ENCODE measurements around the gene PRR15L. TPM values are rescaled to one million over a fixed set of nuclear protein-coding genes. Genes with fewer than 3 reads are reported as not detected.

PRR15L gene
- total RNA-seq, 1 donor from 2014 or later = not detected

DNA sequence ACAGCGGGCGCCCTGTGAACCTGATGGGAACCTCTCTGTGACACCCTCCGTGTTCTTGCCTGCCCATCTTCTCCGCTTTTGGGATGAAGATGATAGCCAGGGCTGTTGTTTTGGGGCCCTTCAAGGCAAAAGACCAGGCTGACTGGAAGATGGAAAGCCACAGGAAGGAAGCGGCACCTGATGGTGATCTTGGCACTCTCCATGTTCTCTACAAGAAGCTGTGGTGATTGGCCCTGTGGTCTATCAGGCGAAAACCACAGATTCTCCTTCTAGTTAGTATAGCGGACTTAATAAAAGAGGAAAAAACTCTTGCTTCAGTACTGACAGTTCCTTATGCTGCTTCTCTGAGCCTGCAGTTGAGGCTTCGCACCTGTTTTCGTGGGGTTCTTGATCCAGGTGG is 23.8 kb upstream of the PRR15L start:
- peaks cover 50% of the 10 kb centered on the region for H3K36me3 Mint-ChIP-seq (ENCODE audit: low read depth)

DNA sequence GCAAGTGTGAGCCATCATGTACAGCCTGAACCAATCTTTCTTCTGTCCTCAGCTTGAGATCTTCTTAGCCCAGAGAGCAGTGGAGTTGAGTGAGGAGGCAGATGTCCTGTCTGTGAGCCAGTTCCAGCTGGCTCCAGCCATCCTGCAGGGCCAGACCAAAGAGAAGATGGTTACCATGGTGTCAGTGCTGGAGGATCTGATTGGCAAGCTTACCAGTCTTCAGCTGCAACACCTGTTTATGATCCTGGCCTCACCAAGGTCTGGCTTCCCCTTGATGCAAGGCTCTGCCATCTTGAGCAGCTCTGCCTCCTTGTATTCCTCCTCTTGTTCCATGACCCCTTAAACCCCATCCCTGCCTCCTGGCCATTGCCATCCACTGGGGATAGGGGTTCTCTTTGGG is 22.9 kb upstream of the PRR15L start:
- H3K27ac Mint-ChIP-seq = no peak overlapping the region
- H3K4me3 Mint-ChIP-seq = no peak overlapping the region
- H3K27me3 Mint-ChIP-seq = no peaks in the 10 kb centered on the region
- H3K36me3 Mint-ChIP-seq (ENCODE audit: low read depth) = peaks cover 51% of the 10 kb centered on the region
- H3K4me1 Mint-ChIP-seq = peaks cover 5% of the 10 kb centered on the region
- DNase-seq = no peak
- intact Hi-C loops (cut with micrococcal nuclease) = no loop called here
- no peaks in the 10 kb centered on the region for H3K9me3 Mint-ChIP-seq

More for the DNA sequence above, 23.8 kb upstream of the PRR15L start:
- intact Hi-C loops (cut with micrococcal nuclease) = no loop called here
- Mint-ChIP-seq H3K27me3 (no peaks in the 10 kb centered on the region), H3K4me3 (no peak overlapping the region), H3K4me1 (peaks cover 3% of the 10 kb centered on the region), H3K9me3 (no peaks in the 10 kb centered on the region), H3K27ac (no peak overlapping the region)
- no peak for DNase-seq

- intact Hi-C loops (cut with micrococcal nuclease) = loop anchor here (2.0 kb wide), 1 partner anchor 40 kb away; no protein-coding TSS in a partner anchor
- no peak overlapping the region for H3K4me3 Mint-ChIP-seq
- no peak overlapping the region for H3K27ac Mint-ChIP-seq
- H3K36me3 Mint-ChIP-seq (ENCODE audit: low read depth) = peaks cover 57% of the 10 kb centered on the region
- peaks cover 7% of the 10 kb centered on the region for H3K4me1 Mint-ChIP-seq
- no peaks in the 10 kb centered on the region for H3K9me3 Mint-ChIP-seq
- DNase-seq = peak; percentile 84
- no peaks in the 10 kb centered on the region for H3K27me3 Mint-ChIP-seq
Observed at GRCh38 chr17:47978324-47978723, 20.6 kb upstream of the PRR15L start.

- Mint-ChIP-seq H3K9me3 (no peaks in the 10 kb centered on the region), H3K4me1 (peaks cover 12% of the 10 kb centered on the region), H3K36me3 (ENCODE audit: low read depth) (peaks cover 48% of the 10 kb centered on the region), H3K4me3 (no peak overlapping the region), H3K27ac (no peak overlapping the region), H3K27me3 (no peaks in the 10 kb centered on the region)
- no peak for DNase-seq
- intact Hi-C loops (cut with micrococcal nuclease) = no loop called here
Observed at GRCh38 chr17:47975823-47976205, 18.1 kb upstream of the PRR15L start.

DNA sequence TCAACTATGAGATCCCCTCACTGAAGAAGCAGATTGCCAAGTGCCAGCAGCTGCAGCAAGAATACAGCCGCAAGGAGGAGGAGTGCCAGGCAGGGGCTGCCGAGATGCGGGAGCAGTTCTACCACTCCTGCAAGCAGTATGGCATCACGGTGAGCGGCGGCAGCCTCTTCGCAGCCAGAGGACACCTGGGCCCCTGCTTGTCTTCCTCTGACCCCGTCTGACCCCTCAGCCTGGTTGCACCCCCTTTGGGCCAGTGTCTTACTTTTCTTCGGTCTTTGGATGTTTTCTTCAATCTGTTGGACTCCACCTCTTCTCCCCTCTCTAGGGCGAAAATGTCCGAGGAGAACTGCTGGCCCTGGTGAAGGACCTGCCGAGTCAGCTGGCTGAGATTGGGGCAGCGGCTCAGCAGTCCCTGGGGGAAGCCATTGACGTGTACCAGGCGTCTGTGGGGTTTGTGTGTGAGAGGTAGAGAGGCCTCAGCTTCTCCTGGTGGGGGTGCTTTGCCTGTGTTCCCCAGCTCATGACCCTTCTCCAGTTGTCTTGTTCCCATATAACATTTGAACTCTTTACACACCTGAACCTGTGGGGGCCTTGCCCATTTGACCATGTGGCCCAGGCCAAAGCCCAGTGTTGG is 17.6 kb upstream of the PRR15L start:
- no peak overlapping the region for H3K4me3 Mint-ChIP-seq
- DNase-seq = no peak
- intact Hi-C loops (cut with micrococcal nuclease) = no loop called here
- no peak overlapping the region for H3K27ac Mint-ChIP-seq
- peaks cover 15% of the 10 kb centered on the region for H3K4me1 Mint-ChIP-seq
- no peaks in the 10 kb centered on the region for H3K27me3 Mint-ChIP-seq
- H3K9me3 Mint-ChIP-seq = no peaks in the 10 kb centered on the region
- peaks cover 46% of the 10 kb centered on the region for H3K36me3 Mint-ChIP-seq (ENCODE audit: low read depth)

DNA sequence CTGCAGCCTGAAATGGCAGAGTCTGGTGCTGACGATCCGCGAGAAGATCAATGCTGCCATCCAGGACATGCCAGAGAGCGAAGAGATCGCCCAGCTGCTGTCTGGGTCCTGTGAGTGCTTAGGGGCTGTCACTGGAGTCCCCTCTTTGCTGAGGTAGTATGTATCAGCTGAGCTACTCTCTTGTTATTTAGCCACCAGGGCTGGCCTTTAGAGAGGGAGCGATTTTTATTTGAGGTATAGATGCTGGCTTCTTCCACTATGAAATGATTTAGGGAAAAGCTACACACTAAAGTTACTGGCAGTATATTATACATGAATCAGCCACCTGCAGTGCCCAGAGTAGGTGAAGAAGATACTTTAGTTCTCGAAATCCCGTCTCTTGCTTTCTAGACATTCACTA is 15.9 kb upstream of the PRR15L start:
- Mint-ChIP-seq H3K4me1 (peaks cover 20% of the 10 kb centered on the region), H3K9me3 (no peaks in the 10 kb centered on the region), H3K4me3 (no peak overlapping the region), H3K27ac (no peak overlapping the region), H3K36me3 (ENCODE audit: low read depth) (peaks cover 31% of the 10 kb centered on the region), H3K27me3 (no peaks in the 10 kb centered on the region)
- intact Hi-C loops (cut with micrococcal nuclease) = no loop called here
- no peak for DNase-seq

GRCh38 chr17:47970725-47971499 is 13.2 kb upstream of the PRR15L start, which contains the start of gene CDK5RAP3:
CDK5RAP3 (plus strand) TSS chr17:47971113; CDS start chr17:47971147, 34 bp downstream.
- Mint-ChIP-seq H3K36me3 (ENCODE audit: low read depth) (peaks cover 17% of the 10 kb centered on the region), H3K27me3 (no peaks in the 10 kb centered on the region), H3K4me3 (peak within 1 kb of the TSS; percentile 93), H3K4me1 (peaks cover 22% of the 10 kb centered on the region), H3K27ac (peak within 1 kb of the TSS; percentile 93), H3K9me3 (no peaks in the 10 kb centered on the region)
- DNase-seq = peak; percentile 100
- intact Hi-C loops (cut with micrococcal nuclease) = loop anchor here (1.0 to 2.0 kb wide), 5 partner anchors 22 to 130 kb away; partner anchors contain the start of genes NFE2L1, PNPO and SCRN2

DNA sequence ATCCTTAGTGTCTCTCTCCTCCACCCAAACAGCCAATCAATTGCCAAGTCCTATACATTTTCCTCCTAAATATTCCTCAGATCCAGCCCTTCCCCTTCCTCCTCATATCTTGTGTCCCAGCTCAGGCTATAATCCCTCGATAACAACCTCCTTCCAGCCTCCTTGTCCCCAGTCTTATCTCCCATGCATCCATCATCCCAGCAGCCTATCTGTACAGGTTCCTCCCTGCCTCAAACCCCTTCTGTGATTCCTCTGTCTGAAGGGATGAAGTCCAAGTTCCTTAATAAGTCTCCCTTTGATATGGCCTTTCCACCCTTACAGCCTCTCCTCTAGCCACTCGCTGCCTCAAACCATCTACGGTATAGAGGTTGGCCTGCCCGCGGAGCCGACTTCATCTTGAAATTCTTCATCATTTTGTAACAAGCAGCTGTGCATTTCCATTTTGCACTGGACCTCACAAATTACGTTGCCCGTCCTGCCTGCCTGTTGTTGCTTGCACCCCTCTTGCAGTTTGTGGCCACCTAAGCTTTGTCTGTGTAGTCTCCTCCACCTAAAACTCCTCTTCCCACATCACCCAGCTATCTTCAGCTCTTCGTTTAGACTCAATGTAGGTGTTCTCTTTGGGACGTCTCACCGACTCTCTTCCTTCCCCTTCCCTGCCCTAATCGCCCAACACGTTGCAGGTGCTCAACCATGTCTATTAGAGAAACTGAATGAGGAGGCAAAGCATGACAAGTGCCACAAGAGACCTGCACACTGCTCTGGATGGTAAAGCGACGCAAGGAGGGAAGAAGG is 12.4 kb upstream of the PRR15L start:
- peak overlapping the region; percentile 61 for H3K27ac Mint-ChIP-seq
- H3K36me3 Mint-ChIP-seq (ENCODE audit: low read depth) = peaks cover 10% of the 10 kb centered on the region
- no peak for DNase-seq
- H3K4me3 Mint-ChIP-seq = peak overlapping the region; percentile 93
- intact Hi-C loops (cut with micrococcal nuclease) = loop anchor here (1.0 to 2.0 kb wide), 4 partner anchors 21 to 129 kb away; partner anchors contain the start of genes NFE2L1 and SCRN2
- peaks cover 19% of the 10 kb centered on the region for H3K4me1 Mint-ChIP-seq
- H3K27me3 Mint-ChIP-seq = no peaks in the 10 kb centered on the region
- H3K9me3 Mint-ChIP-seq = no peaks in the 10 kb centered on the region

DNA sequence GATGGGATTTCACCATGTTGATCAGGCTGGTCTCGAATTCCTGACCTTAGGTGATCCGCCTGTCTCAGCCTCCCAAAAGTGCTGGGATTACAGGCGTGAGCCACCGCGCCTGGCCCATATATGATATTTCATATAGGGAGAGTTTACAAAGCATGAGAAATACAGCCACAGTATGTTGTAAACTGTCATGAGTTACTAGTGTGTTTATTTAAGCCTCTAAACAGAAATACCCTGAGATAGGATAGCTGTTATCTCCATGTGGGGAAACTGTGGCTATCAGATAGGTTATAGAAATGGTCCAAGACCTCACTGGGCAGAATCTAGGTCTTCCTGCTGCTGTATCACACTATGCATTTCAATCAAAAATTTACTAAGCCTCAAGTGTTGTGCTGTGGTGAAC is 11.2 kb upstream of the PRR15L start:
- Mint-ChIP-seq H3K27ac (no peak overlapping the region), H3K36me3 (ENCODE audit: low read depth) (peaks cover 1% of the 10 kb centered on the region), H3K27me3 (no peaks in the 10 kb centered on the region), H3K4me1 (peaks cover 19% of the 10 kb centered on the region), H3K4me3 (no peak overlapping the region), H3K9me3 (no peaks in the 10 kb centered on the region)
- intact Hi-C loops (cut with micrococcal nuclease) = no loop called here
- no peak for DNase-seq

- DNase-seq = no peak
- Mint-ChIP-seq H3K36me3 (ENCODE audit: low read depth) (no peaks in the 10 kb centered on the region), H3K4me3 (no peak overlapping the region), H3K9me3 (no peaks in the 10 kb centered on the region), H3K27ac (no peak overlapping the region), H3K4me1 (peaks cover 17% of the 10 kb centered on the region), H3K27me3 (no peaks in the 10 kb centered on the region)
- intact Hi-C loops (cut with micrococcal nuclease) = no loop called here
Observed at GRCh38 chr17:47967607-47968252, 10.0 kb upstream of the PRR15L start.

DNA sequence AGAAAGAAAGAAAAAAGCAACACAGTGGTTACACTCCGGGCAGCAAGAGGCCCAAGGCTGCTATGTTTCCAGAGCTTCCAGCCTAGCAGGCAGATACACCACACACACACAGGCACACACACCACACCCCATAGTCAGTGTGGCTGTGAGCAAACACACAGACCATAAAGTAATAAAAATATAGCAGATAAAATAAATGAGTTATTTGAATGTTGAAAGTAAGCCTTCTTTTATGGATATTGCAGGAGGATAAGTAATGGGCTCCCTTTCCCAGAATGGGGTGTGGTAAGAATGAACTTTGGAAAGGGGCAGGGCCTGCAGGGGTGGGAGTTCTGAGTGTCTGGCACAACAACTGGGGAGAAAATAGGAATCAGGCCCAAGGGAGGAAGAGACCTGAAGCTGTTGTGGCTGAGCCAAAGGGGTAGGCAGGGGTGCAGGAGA is 8.4 kb upstream of the PRR15L start:
- DNase-seq = no peak
- no peaks in the 10 kb centered on the region for H3K9me3 Mint-ChIP-seq
- H3K36me3 Mint-ChIP-seq (ENCODE audit: low read depth) = no peaks in the 10 kb centered on the region
- intact Hi-C loops (cut with micrococcal nuclease) = no loop called here
- no peak overlapping the region for H3K4me3 Mint-ChIP-seq
- no peaks in the 10 kb centered on the region for H3K27me3 Mint-ChIP-seq
- peak overlapping the region; percentile 35 for H3K27ac Mint-ChIP-seq
- H3K4me1 Mint-ChIP-seq = peaks cover 10% of the 10 kb centered on the region

- Mint-ChIP-seq H3K9me3 (no peaks in the 10 kb centered on the region), H3K4me3 (no peak overlapping the region), H3K36me3 (ENCODE audit: low read depth) (no peaks in the 10 kb centered on the region), H3K27me3 (peaks cover 2% of the 10 kb centered on the region), H3K27ac (no peak overlapping the region), H3K4me1 (peaks cover 3% of the 10 kb centered on the region)
- DNase-seq = no peak
- intact Hi-C loops (cut with micrococcal nuclease) = no loop called here
Observed at GRCh38 chr17:47964856-47965255, 7.2 kb upstream of the PRR15L start.

DNA sequence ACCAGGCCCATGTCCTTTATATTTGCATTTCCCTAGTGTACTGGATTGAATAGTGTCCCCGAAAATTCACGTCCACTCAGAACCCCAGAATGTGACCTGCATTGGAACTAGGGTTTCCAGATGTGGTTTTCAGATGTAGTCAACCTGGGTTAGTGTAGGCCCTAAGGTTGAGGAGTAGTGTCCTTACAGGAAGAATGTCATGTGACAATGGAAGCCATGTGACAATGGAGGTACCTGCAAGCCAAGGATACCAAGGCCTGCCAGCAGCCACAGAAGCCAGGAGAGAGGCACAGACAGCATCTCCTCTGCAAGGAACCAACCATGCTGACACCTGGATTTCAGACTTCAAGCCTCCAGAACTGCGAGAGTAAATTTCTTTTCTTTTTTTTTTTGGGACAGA is 5.2 kb upstream of the PRR15L start:
- Mint-ChIP-seq H3K4me1 (peaks cover 2% of the 10 kb centered on the region), H3K27ac (no peak overlapping the region), H3K9me3 (no peaks in the 10 kb centered on the region), H3K4me3 (no peak overlapping the region), H3K27me3 (peaks cover 3% of the 10 kb centered on the region), H3K36me3 (ENCODE audit: low read depth) (no peaks in the 10 kb centered on the region)
- intact Hi-C loops (cut with micrococcal nuclease) = no loop called here
- DNase-seq = no peak

All from activated CD4-positive, alpha-beta T cell treated with anti-CD3 and anti-CD28 coated beads, Interleukin-2, amount 10 ng/mL, durations not matched to agents 24 days and 14 days (primary cell).